Measurements from ENCODE around the gene RFK.

Gene RFK

DNA sequence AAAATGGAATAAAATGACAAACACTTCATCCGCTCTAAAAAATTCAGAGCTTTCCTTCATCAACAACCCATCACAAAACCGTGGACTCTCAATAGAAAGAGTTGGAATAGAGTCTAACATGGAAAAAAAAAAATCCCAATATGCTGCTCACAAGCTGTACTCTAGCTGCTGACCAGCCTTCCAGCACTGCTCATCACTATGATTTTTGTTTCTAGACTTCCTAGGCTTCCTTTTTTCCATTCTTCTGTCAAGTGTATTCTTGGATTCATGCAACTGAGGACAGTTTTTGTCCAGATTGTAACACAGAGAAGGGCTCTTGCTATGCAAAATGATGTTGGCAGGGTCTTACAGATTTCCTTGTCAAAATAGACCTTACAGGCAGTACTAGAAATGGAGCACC lies 34.5 kb downstream of the RFK start:
- no peak overlapping the region for H2BK120ac ChIP-seq (ENCODE audit: low read depth, low read length)
- WGBS, 2 donors (ENCODE audit: extremely low coverage in 2 of 2, insufficient read length in 2 of 2, insufficient replicate concordance in 1 of 2): no CpG with 5 or more reads among the region's 2 CpGs
- no peak overlapping the region for H3K18ac ChIP-seq (ENCODE audit: low read length)
- H3K23ac ChIP-seq (ENCODE audit: low read depth, low read length, poor library complexity): no peak overlapping the region
- H4K8ac ChIP-seq (ENCODE audit: low read depth, low read length): no peak overlapping the region
- no peak overlapping the region for H2BK5ac ChIP-seq (ENCODE audit: low read length)
- no peaks in the 10 kb centered on the region for H3K9me3 ChIP-seq (replicated peaks in 1 of 2; ENCODE audit: control insufficient read depth in 2 of 2, insufficient read depth in 1 of 2, low read depth in 1 of 2, low read length in 2 of 2)
- H3K4me2 ChIP-seq (ENCODE audit: insufficient read depth, low read length, poor library complexity, severe bottlenecking): no peak overlapping the region
- H2AFZ ChIP-seq (ENCODE audit: low read length): no peak overlapping the region
- no peak overlapping the region for H2BK12ac ChIP-seq (ENCODE audit: low read length)
- no peaks in the 10 kb centered on the region for H3K4me1 ChIP-seq (ENCODE audit: control insufficient read depth in 2 of 2, insufficient read depth in 1 of 2, low read depth in 1 of 2, low read length in 2 of 2)
- no peaks in the 10 kb centered on the region for H3K79me1 ChIP-seq (ENCODE audit: low read depth, low read length)
- H3K27me3 ChIP-seq (ENCODE audit: control insufficient read depth in 3 of 3, insufficient read depth in 3 of 3, low read depth in 1 of 3, low read length in 3 of 3): no peaks in the 10 kb centered on the region
- H3K4ac ChIP-seq (ENCODE audit: low read length): no peak overlapping the region
- H4K91ac ChIP-seq (ENCODE audit: low read depth, low read length, poor library complexity): no peak overlapping the region
- no peak overlapping the region for H2AK5ac ChIP-seq (ENCODE audit: low read depth, low read length)
- no peak for DNase-seq (ENCODE audit: low spot score)
- no peak overlapping the region for H3K14ac ChIP-seq (ENCODE audit: low read length)
- no peak overlapping the region for H3K27ac ChIP-seq (replicated peaks; ENCODE audit: low read length)
- no peak overlapping the region for H2BK15ac ChIP-seq (ENCODE audit: low read length)
- no peaks in the 10 kb centered on the region for H3K36me3 ChIP-seq (replicated peaks in 1 of 2; ENCODE audit: control insufficient read depth in 2 of 2, insufficient read depth in 2 of 2, low read length in 2 of 2)
- H3K9ac ChIP-seq (ENCODE audit: low read depth, low read length, poor library complexity): no peak overlapping the region
- no peak overlapping the region for H3K4me3 ChIP-seq (ENCODE audit: low read length in 2 of 2)

DNA sequence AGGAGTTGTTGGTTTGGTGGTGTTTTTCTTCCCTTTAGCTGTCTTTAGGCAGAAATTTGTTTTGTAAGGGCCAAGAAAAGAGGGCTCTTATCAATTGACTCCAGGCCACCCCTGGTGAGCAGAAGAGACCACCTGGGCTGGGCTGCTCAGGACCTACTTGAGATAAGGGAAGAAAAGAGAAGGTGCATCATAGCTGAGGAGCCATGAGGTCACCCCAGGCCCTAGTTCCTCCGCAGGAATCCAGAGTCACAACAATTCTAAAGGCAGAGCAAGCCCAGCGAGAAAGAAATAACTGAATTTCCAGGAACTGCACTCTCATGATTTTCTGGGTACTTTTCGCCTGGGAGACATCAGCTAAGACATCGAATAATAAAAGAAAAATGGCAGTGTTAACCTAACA lies 34.9 kb downstream of the RFK start:
- Histone ChIP-seq H3K27me3 (ENCODE audit: control insufficient read depth in 3 of 3, insufficient read depth in 3 of 3, low read depth in 1 of 3, low read length in 3 of 3) (no peaks in the 10 kb centered on the region), H3K14ac (ENCODE audit: low read length) (no peak overlapping the region), H3K36me3 (replicated peaks in 1 of 2; ENCODE audit: control insufficient read depth in 2 of 2, insufficient read depth in 2 of 2, low read length in 2 of 2) (no peaks in the 10 kb centered on the region), H2BK120ac (ENCODE audit: low read depth, low read length) (no peak overlapping the region), H3K4me2 (ENCODE audit: insufficient read depth, low read length, poor library complexity, severe bottlenecking) (no peak overlapping the region), H3K4me1 (ENCODE audit: control insufficient read depth in 2 of 2, insufficient read depth in 1 of 2, low read depth in 1 of 2, low read length in 2 of 2) (no peaks in the 10 kb centered on the region), H3K27ac (replicated peaks; ENCODE audit: low read length) (no peak overlapping the region), H3K4me3 (ENCODE audit: low read length in 2 of 2) (no peak overlapping the region), H2AFZ (ENCODE audit: low read length) (no peak overlapping the region), H2BK15ac (ENCODE audit: low read length) (no peak overlapping the region), H3K23ac (ENCODE audit: low read depth, low read length, poor library complexity) (no peak overlapping the region), H2BK12ac (ENCODE audit: low read length) (no peak overlapping the region), H3K9me3 (replicated peaks in 1 of 2; ENCODE audit: control insufficient read depth in 2 of 2, insufficient read depth in 1 of 2, low read depth in 1 of 2, low read length in 2 of 2) (no peaks in the 10 kb centered on the region), H4K91ac (ENCODE audit: low read depth, low read length, poor library complexity) (no peak overlapping the region), H3K18ac (ENCODE audit: low read length) (no peak overlapping the region), H3K9ac (ENCODE audit: low read depth, low read length, poor library complexity) (no peak overlapping the region), H2AK5ac (ENCODE audit: low read depth, low read length) (no peak overlapping the region), H2BK5ac (ENCODE audit: low read length) (no peak overlapping the region), H4K8ac (ENCODE audit: low read depth, low read length) (no peak overlapping the region), H3K79me1 (ENCODE audit: low read depth, low read length) (no peaks in the 10 kb centered on the region), H3K4ac (ENCODE audit: low read length) (no peak overlapping the region)
- WGBS, 2 donors (ENCODE audit: extremely low coverage in 2 of 2, insufficient read length in 2 of 2, insufficient replicate concordance in 1 of 2): no CpG with 5 or more reads among the region's 4 CpGs
- DNase-seq (ENCODE audit: low spot score): no peak

DNA sequence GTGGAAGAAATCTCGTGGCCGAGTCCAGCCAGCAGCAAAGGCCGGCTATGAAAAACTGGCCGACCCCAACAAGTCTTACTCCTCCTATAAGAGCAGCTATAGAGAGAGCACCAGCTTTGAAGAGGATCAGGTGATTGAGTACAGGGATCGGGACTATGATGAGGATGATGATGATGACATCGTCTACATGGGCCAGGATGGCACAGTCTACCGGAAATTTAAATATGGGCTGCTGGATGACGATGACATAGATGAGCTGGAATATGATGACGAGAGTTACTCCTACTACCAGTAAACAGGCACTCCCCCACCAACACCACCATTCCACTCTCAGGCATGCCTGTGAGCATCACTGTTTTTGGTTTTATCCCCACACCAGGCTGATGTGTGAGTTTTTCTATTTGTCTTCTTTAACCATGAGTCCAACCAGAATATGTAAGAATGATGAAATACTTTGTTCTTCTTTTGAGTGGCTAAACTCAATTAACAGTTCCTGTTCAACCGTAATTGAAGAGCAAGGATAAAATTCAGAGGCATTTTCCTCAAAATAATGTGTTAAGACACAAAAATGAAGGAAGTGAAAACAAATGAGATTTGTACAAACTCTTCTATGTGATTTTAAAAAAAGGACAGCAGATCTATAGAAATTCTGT lies 35.5 kb downstream of the RFK start:
- Histone ChIP-seq H3K14ac (ENCODE audit: low read length) (peak overlapping the region; percentile 9), H3K9me3 (replicated peaks in 1 of 2; ENCODE audit: control insufficient read depth in 2 of 2, insufficient read depth in 1 of 2, low read depth in 1 of 2, low read length in 2 of 2) (no peaks in the 10 kb centered on the region)
- WGBS, 2 donors (ENCODE audit: extremely low coverage in 2 of 2, insufficient read length in 2 of 2, insufficient replicate concordance in 1 of 2): no CpG with 5 or more reads among the region's 10 CpGs

DNA sequence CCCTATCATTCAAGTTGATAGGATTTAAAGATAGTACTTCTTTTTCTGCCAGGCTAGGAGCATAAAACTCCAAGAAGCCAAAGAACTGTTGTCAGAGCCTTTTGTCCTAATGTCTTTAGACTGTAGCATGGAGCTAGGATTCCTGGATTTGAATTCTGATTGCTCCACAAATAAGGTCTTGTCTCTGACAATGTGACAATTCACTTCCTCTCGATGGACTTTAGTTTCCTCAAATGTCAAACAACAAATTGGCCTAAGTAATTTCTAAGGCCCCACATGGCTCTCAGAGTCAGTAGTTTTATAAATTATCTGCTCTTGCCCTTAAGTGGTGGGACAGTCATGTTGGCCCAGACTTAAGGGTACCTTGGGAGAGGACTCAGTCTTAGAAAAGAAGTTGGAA lies 36.7 kb downstream of the RFK start:
- Histone ChIP-seq H3K23ac (ENCODE audit: low read depth, low read length, poor library complexity) (no peak overlapping the region), H3K4me1 (ENCODE audit: control insufficient read depth in 2 of 2, insufficient read depth in 1 of 2, low read depth in 1 of 2, low read length in 2 of 2) (no peaks in the 10 kb centered on the region), H3K27ac (replicated peaks; ENCODE audit: low read length) (no peak overlapping the region), H2BK120ac (ENCODE audit: low read depth, low read length) (no peak overlapping the region), H3K18ac (ENCODE audit: low read length) (no peak overlapping the region), H4K91ac (ENCODE audit: low read depth, low read length, poor library complexity) (no peak overlapping the region), H3K36me3 (replicated peaks in 1 of 2; ENCODE audit: control insufficient read depth in 2 of 2, insufficient read depth in 2 of 2, low read length in 2 of 2) (no peaks in the 10 kb centered on the region), H3K14ac (ENCODE audit: low read length) (no peak overlapping the region), H2AFZ (ENCODE audit: low read length) (no peak overlapping the region), H3K79me1 (ENCODE audit: low read depth, low read length) (no peaks in the 10 kb centered on the region), H2BK5ac (ENCODE audit: low read length) (no peak overlapping the region), H3K4me3 (ENCODE audit: low read length in 2 of 2) (no peak overlapping the region), H3K4me2 (ENCODE audit: insufficient read depth, low read length, poor library complexity, severe bottlenecking) (no peak overlapping the region), H3K27me3 (ENCODE audit: control insufficient read depth in 3 of 3, insufficient read depth in 3 of 3, low read depth in 1 of 3, low read length in 3 of 3) (peaks cover 0 to 4% (median 0%) of the 10 kb centered on the region in 3 experiments), H3K9ac (ENCODE audit: low read depth, low read length, poor library complexity) (no peak overlapping the region), H3K4ac (ENCODE audit: low read length) (no peak overlapping the region), H3K9me3 (replicated peaks in 1 of 2; ENCODE audit: control insufficient read depth in 2 of 2, insufficient read depth in 1 of 2, low read depth in 1 of 2, low read length in 2 of 2) (no peaks in the 10 kb centered on the region), H2BK12ac (ENCODE audit: low read length) (no peak overlapping the region), H4K8ac (ENCODE audit: low read depth, low read length) (no peak overlapping the region), H2BK15ac (ENCODE audit: low read length) (no peak overlapping the region), H2AK5ac (ENCODE audit: low read depth, low read length) (no peak overlapping the region)
- WGBS, 2 donors (ENCODE audit: extremely low coverage in 2 of 2, insufficient read length in 2 of 2, insufficient replicate concordance in 1 of 2): no CpG with 5 or more reads among the region's 1 CpG
- DNase-seq (ENCODE audit: low spot score): no peak

More for the DNA sequence above, 35.5 kb downstream of the RFK start:
- H2BK15ac ChIP-seq (ENCODE audit: low read length): no peak overlapping the region
- H3K4me1 ChIP-seq (ENCODE audit: control insufficient read depth in 2 of 2, insufficient read depth in 1 of 2, low read depth in 1 of 2, low read length in 2 of 2): no peaks in the 10 kb centered on the region
- no peak overlapping the region for H4K8ac ChIP-seq (ENCODE audit: low read depth, low read length)
- H3K36me3 ChIP-seq (replicated peaks in 1 of 2; ENCODE audit: control insufficient read depth in 2 of 2, insufficient read depth in 2 of 2, low read length in 2 of 2): no peaks in the 10 kb centered on the region
- H2BK5ac ChIP-seq (ENCODE audit: low read length): no peak overlapping the region
- no peak overlapping the region for H2BK120ac ChIP-seq (ENCODE audit: low read depth, low read length)
- H2AK5ac ChIP-seq (ENCODE audit: low read depth, low read length): no peak overlapping the region
- H3K4ac ChIP-seq (ENCODE audit: low read length): no peak overlapping the region
- no peak for DNase-seq (ENCODE audit: low spot score)
- no peaks in the 10 kb centered on the region for H3K27me3 ChIP-seq (ENCODE audit: control insufficient read depth in 3 of 3, insufficient read depth in 3 of 3, low read depth in 1 of 3, low read length in 3 of 3)
- no peak overlapping the region for H3K4me2 ChIP-seq (ENCODE audit: insufficient read depth, low read length, poor library complexity, severe bottlenecking)
- no peaks in the 10 kb centered on the region for H3K79me1 ChIP-seq (ENCODE audit: low read depth, low read length)
- no peak overlapping the region for H2BK12ac ChIP-seq (ENCODE audit: low read length)
- no peak overlapping the region for H3K4me3 ChIP-seq (ENCODE audit: low read length in 2 of 2)
- no peak overlapping the region for H3K27ac ChIP-seq (replicated peaks; ENCODE audit: low read length)
- no peak overlapping the region for H3K18ac ChIP-seq (ENCODE audit: low read length)
- H3K9ac ChIP-seq (ENCODE audit: low read depth, low read length, poor library complexity): no peak overlapping the region
- H4K91ac ChIP-seq (ENCODE audit: low read depth, low read length, poor library complexity): no peak overlapping the region
- no peak overlapping the region for H3K23ac ChIP-seq (ENCODE audit: low read depth, low read length, poor library complexity)
- H2AFZ ChIP-seq (ENCODE audit: low read length): no peak overlapping the region

Measured in neuronal stem cell (in vitro differentiated cells).